Panc1 (cell line): Measurements from ENCODE around the gene PLPP4.

Experiments
- CTCF ChIP-seq: fragments of 450-650 bp; IDR thresholded peaks from 2 replicates; pipeline ENCODE4 v1.5.1; 2017; ENCODE audit warnings: mild to moderate bottlenecking
- POLR2AphosphoS5 ChIP-seq: IDR thresholded peaks from 2 replicates; pipeline ENCODE4 v1.6.1; 2012; ENCODE audit warnings: mild to moderate bottlenecking, low read depth, low read length, moderate library complexity
- REST ChIP-seq, 2 experiments: IDR thresholded peaks; 2 replicates each; pipeline ENCODE4 v1.6.1; 2011 to 2012; ENCODE audit warnings: low read depth in 2 of 2, control low read depth in 1 of 2, low read length in 1 of 2, mild to moderate bottlenecking in 1 of 2, moderate library complexity in 1 of 2; ENCODE audit not compliant: insufficient read depth in 1 of 2
- SIN3A ChIP-seq: IDR thresholded peaks from 2 replicates; pipeline ENCODE4 v1.6.1; 2012; ENCODE audit warnings: low read depth, mild to moderate bottlenecking, low read length, moderate library complexity, borderline replicate concordance; ENCODE audit not compliant: insufficient read depth

- TF ChIP-seq CTCF (no peak), POLR2AphosphoS5 (no peak), SIN3A (no peak), REST (IDR thresholded peaks at IDR 0.05; ENCODE audit: insufficient read depth in 1 of 2, low read depth in 2 of 2, low read length in 1 of 2) (no peak)
Observed at GRCh38 chr10:120628197-120628596, 171.2 kb downstream of the PLPP4 start.
